Mucosa of rectum (tissue), 2 donors: ENCODE results near the gene GK2.

Experiments used
- H3K27ac ChIP-seq, 2 donors: one replicate each; pipeline ENCODE4 v1.7.0; 2013; ENCODE audit warnings: inconsistent platforms in 2 of 2, low read depth in 2 of 2, low read length in 2 of 2
- H3K27me3 ChIP-seq, 2 donors: one replicate each; pipeline ENCODE4 v1.7.0; 2013; ENCODE audit warnings: low read length in 2 of 2; ENCODE audit not compliant: control insufficient read depth in 2 of 2, insufficient read depth in 2 of 2
- H3K36me3 ChIP-seq, 2 donors: one replicate each; pipeline ENCODE4 v1.7.0; 2013; ENCODE audit warnings: low read length in 2 of 2; ENCODE audit not compliant: control insufficient read depth in 2 of 2, insufficient read depth in 2 of 2
- H3K4me1 ChIP-seq, 2 donors: one replicate each; pipeline ENCODE4 v1.7.0; 2013; ENCODE audit warnings: low read length in 2 of 2, mild to moderate bottlenecking in 1 of 2; ENCODE audit not compliant: control insufficient read depth in 2 of 2, insufficient read depth in 2 of 2
- H3K4me3 ChIP-seq, 2 donors: one replicate each; pipeline ENCODE4 v1.7.0; 2013; ENCODE audit warnings: low read length in 2 of 2
- H3K9ac ChIP-seq, 2 donors: one replicate each; pipeline ENCODE4 v1.7.0; 2013; ENCODE audit warnings: low read length in 2 of 2, low read depth in 1 of 2, mild to moderate bottlenecking in 1 of 2
- H3K9me3 ChIP-seq, 2 donors: one replicate each; pipeline ENCODE4 v1.7.0; 2013; ENCODE audit warnings: low read length in 2 of 2; ENCODE audit not compliant: control insufficient read depth in 2 of 2
- donor health status: healthy.
- donor health status: Normal muscosa, but diverticular disease.

Gene GK2

DNA sequence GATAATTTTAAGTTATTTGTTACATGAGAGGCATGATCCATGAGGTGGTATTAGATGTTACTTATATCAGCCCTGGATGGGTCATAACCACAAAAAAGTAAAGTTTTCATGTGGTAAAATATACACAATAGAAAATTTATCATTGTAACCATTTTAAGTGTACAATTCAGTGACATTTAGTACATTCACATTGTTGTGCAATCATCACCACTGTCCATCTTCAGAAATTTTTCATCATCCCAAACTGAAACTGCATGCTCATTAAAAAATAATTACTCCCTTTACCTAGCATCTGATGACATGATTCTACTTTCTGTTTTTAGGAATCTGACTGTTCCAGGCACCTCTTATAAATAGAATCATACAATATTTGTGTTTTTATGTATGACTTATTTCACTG is 11.2 kb downstream of the GK2 start:
- H3K9me3 ChIP-seq: no peaks in the 10 kb centered on the region
- H3K9ac ChIP-seq: no peak overlapping the region
- no peak overlapping the region for H3K4me3 ChIP-seq
- no peaks in the 10 kb centered on the region for H3K27me3 ChIP-seq
- no peaks in the 10 kb centered on the region for H3K36me3 ChIP-seq
- H3K4me1 ChIP-seq: no peaks in the 10 kb centered on the region
- H3K27ac ChIP-seq: no peak overlapping the region

DNA sequence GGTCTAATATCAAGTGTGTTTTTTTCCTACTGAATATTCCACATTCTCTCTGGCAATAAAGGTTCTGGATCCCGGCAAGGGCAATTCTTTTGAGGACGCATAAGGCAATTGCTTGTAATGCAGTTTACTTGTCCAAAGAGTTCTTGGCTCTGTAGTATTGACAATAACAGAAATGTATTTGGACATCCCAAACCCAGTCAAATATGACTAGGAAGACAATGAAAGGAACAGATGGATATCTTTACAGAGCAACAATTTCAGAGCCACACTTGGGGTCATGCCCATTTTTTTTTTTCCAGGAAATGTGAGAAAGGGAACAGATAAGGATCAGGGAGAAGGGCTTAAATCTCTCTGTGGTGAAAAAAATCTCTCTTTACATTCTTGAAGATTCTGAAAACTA is 12.2 kb downstream of the GK2 start:
- Histone ChIP-seq H3K4me3 (no peak overlapping the region), H3K4me1 (no peaks in the 10 kb centered on the region), H3K27me3 (no peaks in the 10 kb centered on the region), H3K9me3 (no peaks in the 10 kb centered on the region), H3K9ac (no peak overlapping the region), H3K27ac (no peak overlapping the region), H3K36me3 (no peaks in the 10 kb centered on the region)

DNA sequence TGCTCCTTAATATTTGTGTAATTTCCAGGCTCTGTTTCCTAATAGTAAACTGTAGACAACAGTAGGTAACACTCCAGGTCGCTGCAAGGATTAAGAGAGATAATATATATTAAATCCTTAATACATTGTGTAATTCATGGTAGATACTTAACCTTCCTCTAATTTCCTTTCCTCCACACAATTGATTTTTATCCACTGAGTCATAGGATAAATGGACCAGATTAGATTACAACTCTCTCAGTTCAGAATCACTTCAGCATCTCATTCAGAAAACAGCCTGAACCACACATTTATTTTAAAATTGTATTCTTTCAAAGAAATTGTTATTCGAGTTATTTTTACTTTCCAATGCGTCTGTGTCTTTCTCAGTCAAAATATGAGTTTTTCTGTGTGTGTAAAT is 17.1 kb downstream of the GK2 start:
- no peak overlapping the region for H3K27ac ChIP-seq
- no peaks in the 10 kb centered on the region for H3K4me1 ChIP-seq
- no peaks in the 10 kb centered on the region for H3K36me3 ChIP-seq
- no peak overlapping the region for H3K9ac ChIP-seq
- no peaks in the 10 kb centered on the region for H3K9me3 ChIP-seq
- no peak overlapping the region for H3K4me3 ChIP-seq
- H3K27me3 ChIP-seq: no peaks in the 10 kb centered on the region

DNA sequence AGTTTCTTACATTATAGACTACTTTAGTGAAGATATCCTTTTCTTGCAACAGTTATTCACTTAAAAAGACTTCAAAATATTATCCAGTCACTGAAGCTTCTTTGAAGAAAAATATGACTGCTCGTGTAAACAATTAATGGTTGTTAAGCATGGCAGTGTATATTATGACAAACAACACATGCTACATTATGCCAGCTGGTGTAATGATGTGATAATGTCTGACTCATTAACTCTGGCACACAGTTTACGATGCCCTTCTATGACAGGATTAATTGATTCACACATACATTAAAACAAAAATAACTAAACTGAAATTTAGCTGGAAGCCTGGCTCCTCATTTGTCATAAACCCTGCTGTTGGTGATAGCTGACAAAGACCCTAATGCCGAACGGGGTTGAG is 22.4 kb downstream of the GK2 start:
- H3K4me1 ChIP-seq: no peaks in the 10 kb centered on the region

DNA sequence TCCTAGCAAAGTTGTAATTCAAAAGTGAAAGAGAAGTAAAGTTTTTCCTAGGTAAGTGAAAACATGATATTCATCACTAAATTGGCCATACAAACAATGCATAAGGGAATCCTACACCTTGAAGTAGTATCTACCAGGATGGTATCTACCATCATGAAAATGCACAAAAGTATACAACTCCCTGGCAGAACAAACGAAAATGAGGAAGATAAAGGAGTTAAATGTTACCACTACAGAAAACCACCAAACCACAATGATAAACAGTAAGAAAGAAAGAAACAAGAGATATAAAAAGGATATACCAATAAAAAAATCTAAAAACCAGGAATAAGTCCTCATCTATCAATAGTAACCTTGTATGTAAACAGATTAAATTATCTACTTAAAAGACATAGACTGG is 26.9 kb downstream of the GK2 start:
- Histone ChIP-seq H3K36me3 (no peaks in the 10 kb centered on the region), H3K27ac (no peak overlapping the region), H3K9ac (no peak overlapping the region), H3K4me3 (no peak overlapping the region), H3K27me3 (no peaks in the 10 kb centered on the region), H3K9me3 (no peaks in the 10 kb centered on the region), H3K4me1 (no peaks in the 10 kb centered on the region)

More for the DNA sequence above, 22.4 kb downstream of the GK2 start:
- Histone ChIP-seq H3K9me3 (no peaks in the 10 kb centered on the region), H3K27me3 (no peaks in the 10 kb centered on the region), H3K9ac (no peak overlapping the region), H3K27ac (no peak overlapping the region), H3K36me3 (no peaks in the 10 kb centered on the region), H3K4me3 (no peak overlapping the region)

DNA sequence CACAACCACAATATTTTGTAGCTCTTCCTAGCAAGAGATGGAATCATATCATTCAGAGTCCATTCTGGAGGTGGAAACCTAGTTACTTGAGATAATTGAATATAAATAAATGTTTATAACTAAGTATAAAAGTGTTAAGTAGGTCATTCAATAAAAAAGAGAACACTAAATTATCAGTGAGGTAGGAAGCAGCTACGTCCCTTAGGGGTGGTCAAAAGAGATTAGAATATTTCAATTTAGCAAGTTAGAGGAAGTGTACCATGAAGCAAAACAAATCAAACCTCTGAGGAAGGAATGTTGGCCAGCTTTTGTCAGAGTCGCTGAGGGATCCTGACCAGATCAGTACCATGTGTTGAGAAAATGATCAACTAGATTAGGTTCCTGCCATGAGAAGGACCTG is 38.0 kb downstream of the GK2 start:
- Histone ChIP-seq H3K27me3 (no peaks in the 10 kb centered on the region), H3K4me3 (no peak overlapping the region), H3K4me1 (no peaks in the 10 kb centered on the region), H3K9ac (no peak overlapping the region), H3K36me3 (no peaks in the 10 kb centered on the region), H3K27ac (no peak overlapping the region), H3K9me3 (no peaks in the 10 kb centered on the region)

DNA sequence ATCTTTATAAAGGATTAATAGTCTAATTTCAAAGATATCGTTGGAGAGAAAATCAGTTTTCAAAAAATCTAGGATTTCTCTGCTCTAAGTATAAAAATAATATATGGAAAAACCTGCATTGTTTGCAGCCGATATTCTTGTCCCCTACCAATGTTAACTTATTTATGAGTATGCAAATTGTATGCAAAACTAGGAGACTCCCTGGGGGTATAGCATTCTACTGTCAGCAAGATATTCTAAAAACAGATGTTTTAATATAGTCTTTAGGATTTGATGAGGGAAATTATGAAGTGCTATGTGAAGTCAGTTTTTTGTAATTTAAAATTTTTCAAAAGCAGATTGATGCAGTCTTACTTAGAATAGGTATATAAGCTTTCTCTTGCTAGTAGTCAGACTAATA is 40.9 kb downstream of the GK2 start:
- Histone ChIP-seq H3K4me3 (no peak overlapping the region), H3K27ac (no peak overlapping the region), H3K36me3 (no peaks in the 10 kb centered on the region), H3K9me3 (no peaks in the 10 kb centered on the region), H3K9ac (no peak overlapping the region), H3K4me1 (no peaks in the 10 kb centered on the region), H3K27me3 (no peaks in the 10 kb centered on the region)

DNA sequence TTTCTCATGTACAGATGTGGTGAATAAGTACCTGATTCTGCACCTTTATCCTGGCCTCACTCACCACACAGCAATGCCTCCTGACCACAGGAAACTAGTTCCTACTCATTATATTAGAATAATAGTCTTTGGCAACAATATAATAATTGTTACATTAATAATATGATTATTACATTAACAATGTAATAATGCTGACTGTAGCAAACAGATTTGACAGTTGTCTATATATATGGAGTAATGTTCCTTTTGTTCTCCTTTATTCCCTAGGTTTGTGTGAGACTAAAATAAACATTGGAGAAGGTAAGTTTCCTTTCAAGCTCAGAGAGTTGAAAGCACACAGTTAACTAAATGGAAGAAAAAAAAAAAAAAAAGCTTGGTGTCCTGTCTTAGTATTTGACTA is 41.6 kb downstream of the GK2 start:
- Histone ChIP-seq H3K9ac (no peak overlapping the region), H3K27ac (no peak overlapping the region), H3K4me3 (no peak overlapping the region), H3K9me3 (no peaks in the 10 kb centered on the region), H3K4me1 (no peaks in the 10 kb centered on the region), H3K27me3 (no peaks in the 10 kb centered on the region), H3K36me3 (no peaks in the 10 kb centered on the region)

DNA sequence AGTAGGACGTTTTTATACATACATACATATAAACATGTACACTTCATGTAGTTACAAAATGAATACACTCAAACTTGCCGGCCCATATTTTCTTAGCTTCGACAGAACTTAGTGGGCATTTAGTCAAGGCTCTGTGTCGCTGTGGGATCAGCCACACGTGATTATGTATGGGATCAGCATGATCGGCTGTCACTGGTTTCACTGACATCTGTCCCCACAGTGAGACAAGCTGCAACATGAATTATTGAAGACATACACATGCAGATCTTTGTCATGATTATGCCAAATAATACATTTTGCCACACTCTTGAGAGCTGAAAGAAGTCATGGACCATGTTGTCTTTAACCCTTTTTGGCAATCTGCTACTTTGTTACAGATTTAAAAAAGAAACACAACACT is 44.0 kb downstream of the GK2 start:
- Histone ChIP-seq H3K9me3 (no peaks in the 10 kb centered on the region), H3K36me3 (no peaks in the 10 kb centered on the region), H3K4me1 (no peaks in the 10 kb centered on the region), H3K27me3 (no peaks in the 10 kb centered on the region), H3K4me3 (no peak overlapping the region), H3K9ac (no peak overlapping the region), H3K27ac (no peak overlapping the region)

DNA sequence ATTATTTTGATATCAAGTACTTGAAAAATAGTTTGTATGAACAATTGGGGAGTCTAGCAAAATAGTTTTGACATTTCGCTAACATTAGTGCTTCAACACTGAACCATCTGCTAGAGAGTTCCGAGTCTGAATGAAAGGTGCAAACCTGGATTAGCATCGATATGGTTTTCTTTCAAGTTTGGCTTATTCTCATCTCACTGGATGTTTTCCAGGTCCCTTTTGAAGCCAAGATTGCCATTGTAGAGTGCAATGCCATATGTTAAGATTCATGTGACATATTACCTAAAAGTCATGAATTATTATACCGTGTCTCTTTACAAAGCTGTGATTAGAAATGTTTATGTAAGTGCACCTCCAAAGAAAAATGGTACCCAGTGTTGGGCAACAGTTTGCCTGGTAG is 45.4 kb downstream of the GK2 start:
- Histone ChIP-seq H3K27ac (no peak overlapping the region), H3K27me3 (no peaks in the 10 kb centered on the region), H3K4me3 (no peak overlapping the region), H3K9ac (no peak overlapping the region), H3K36me3 (no peaks in the 10 kb centered on the region), H3K9me3 (no peaks in the 10 kb centered on the region), H3K4me1 (no peaks in the 10 kb centered on the region)

DNA sequence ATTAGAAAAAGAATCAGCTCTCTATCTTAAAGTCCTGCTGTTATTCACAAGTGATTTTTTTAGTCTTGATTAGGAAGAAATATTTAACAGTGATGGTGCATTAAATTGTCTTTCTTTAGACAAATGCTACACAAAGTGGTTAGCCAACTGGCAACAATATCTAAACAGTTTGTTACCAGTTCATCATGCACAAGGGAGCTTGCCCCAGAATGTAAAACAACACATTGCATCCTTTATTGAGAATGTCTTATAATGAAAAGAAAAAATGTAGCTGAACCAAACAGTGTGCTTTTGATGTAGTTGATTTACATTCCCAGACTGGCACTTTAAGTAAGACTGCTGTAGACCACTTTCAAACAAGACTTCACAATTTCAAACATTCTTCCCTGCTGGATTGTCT is 48.0 kb downstream of the GK2 start:
- no peak overlapping the region for H3K27ac ChIP-seq
- no peaks in the 10 kb centered on the region for H3K36me3 ChIP-seq
- H3K27me3 ChIP-seq: no peaks in the 10 kb centered on the region
- no peak overlapping the region for H3K4me3 ChIP-seq
- H3K9me3 ChIP-seq: no peaks in the 10 kb centered on the region
- H3K4me1 ChIP-seq: no peaks in the 10 kb centered on the region
- H3K9ac ChIP-seq: no peak overlapping the region
